Measurements from ENCODE around the gene TRPC4AP. TPM values are rescaled to one million over a fixed set of nuclear protein-coding genes. Genes with fewer than 3 reads are reported as not detected.

The TRPC4AP gene
- total RNA-seq, 1 donor from 2014 or later: 30.3 TPM

GRCh38 chr20:35013421-35014411, 78.9 kb downstream of the TRPC4AP start:
- TF ChIP-seq CTCF (IDR thresholded peaks at IDR 0.05; ENCODE audit: insufficient read depth, low read length, severe bottlenecking): no peak
- H3K36me3 ChIP-seq (ENCODE audit: control insufficient read depth, insufficient read depth, low read length): peaks cover 31% of the 10 kb centered on the region
- DNase-seq (ENCODE audit: low read depth) (no peak), FAIRE-seq (no peak)
- no peak overlapping the region for H3K4me3 ChIP-seq (ENCODE audit: low read depth, low read length)
- no peaks in the 10 kb centered on the region for H3K27me3 ChIP-seq (ENCODE audit: control insufficient read depth, insufficient read depth, low read length)

- peaks cover 43% of the 10 kb centered on the region for H3K36me3 ChIP-seq (ENCODE audit: control insufficient read depth, insufficient read depth, low read length)
- DNase-seq (ENCODE audit: low read depth) (no peak), FAIRE-seq (no peak)
- H3K27me3 ChIP-seq (ENCODE audit: control insufficient read depth, insufficient read depth, low read length): no peaks in the 10 kb centered on the region
- no peak overlapping the region for H3K4me3 ChIP-seq (ENCODE audit: low read depth, low read length)
- TF ChIP-seq CTCF (IDR thresholded peaks at IDR 0.05; ENCODE audit: insufficient read depth, low read length, severe bottlenecking): no peak
These were observed 80.2 kb downstream of the TRPC4AP start for GRCh38 chr20:35012227-35013069.

GRCh38 chr20:35011589-35012226, 80.9 kb downstream of the TRPC4AP start:
- Histone ChIP-seq H3K4me3 (ENCODE audit: low read depth, low read length) (no peak overlapping the region), H3K27me3 (ENCODE audit: control insufficient read depth, insufficient read depth, low read length) (no peaks in the 10 kb centered on the region), H3K36me3 (ENCODE audit: control insufficient read depth, insufficient read depth, low read length) (peaks cover 45% of the 10 kb centered on the region)
- DNase-seq (ENCODE audit: low read depth) (no peak), FAIRE-seq (no peak)
- TF ChIP-seq CTCF (IDR thresholded peaks at IDR 0.05; ENCODE audit: insufficient read depth, low read length, severe bottlenecking): no peak

- H3K4me3 ChIP-seq (ENCODE audit: low read depth, low read length): no peak overlapping the region
- no peak for DNase-seq (ENCODE audit: low read depth)
- H3K27me3 ChIP-seq (ENCODE audit: control insufficient read depth, insufficient read depth, low read length): no peaks in the 10 kb centered on the region
- peaks cover 47% of the 10 kb centered on the region for H3K36me3 ChIP-seq (ENCODE audit: control insufficient read depth, insufficient read depth, low read length)
- no peak for TF ChIP-seq CTCF (IDR thresholded peaks at IDR 0.05; ENCODE audit: insufficient read depth, low read length, severe bottlenecking)
- no peak for FAIRE-seq
These were observed 82.0 kb downstream of the TRPC4AP start for GRCh38 chr20:35010405-35011192.

GRCh38 chr20:35009665-35010328, 82.8 kb downstream of the TRPC4AP start:
- peaks cover 55% of the 10 kb centered on the region for H3K36me3 ChIP-seq (ENCODE audit: control insufficient read depth, insufficient read depth, low read length)
- FAIRE-seq (no peak), DNase-seq (ENCODE audit: low read depth) (no peak)
- no peak for TF ChIP-seq CTCF (IDR thresholded peaks at IDR 0.05; ENCODE audit: insufficient read depth, low read length, severe bottlenecking)
- no peak overlapping the region for H3K4me3 ChIP-seq (ENCODE audit: low read depth, low read length)
- H3K27me3 ChIP-seq (ENCODE audit: control insufficient read depth, insufficient read depth, low read length): no peaks in the 10 kb centered on the region
